Measurements from ENCODE around the gene NPR3. TPM values are rescaled to one million over a fixed set of nuclear protein-coding genes. Genes with fewer than 3 reads are reported as not detected.
A peak's percentile ranks its signal among the peaks of the same experiment; 100 is the strongest.

Gene NPR3
- total and polyA plus RNA-seq, 2 donors: 1.8 to 21.7 TPM

- no peak overlapping the region for H3K4me3 ChIP-seq (ENCODE audit: low read depth, low read length)
- no peak overlapping the region for H3K27ac ChIP-seq (ENCODE audit: low read depth)
- H3K36me3 ChIP-seq (ENCODE audit: insufficient read depth): no peaks in the 10 kb centered on the region
- no peak for DNase-seq (ENCODE audit: extremely low spot score)
- H3K4me1 ChIP-seq (ENCODE audit: insufficient read depth): no peaks in the 10 kb centered on the region
- WGBS: 77% methylated on average over 3 of the region's 3 CpGs
Measured at GRCh38 chr5:32690666-32691065, 20.5 kb upstream of the NPR3 start.

- Histone ChIP-seq H3K4me3 (ENCODE audit: low read depth, low read length) (no peak overlapping the region), H3K27ac (ENCODE audit: low read depth) (no peak overlapping the region), H3K36me3 (ENCODE audit: insufficient read depth) (no peaks in the 10 kb centered on the region), H3K4me1 (ENCODE audit: insufficient read depth) (no peaks in the 10 kb centered on the region)
- DNase-seq (ENCODE audit: extremely low spot score): no peak
- WGBS: 37% methylated on average over 3 of the region's 3 CpGs
Measured at GRCh38 chr5:32692036-32692746, 18.9 kb upstream of the NPR3 start.

DNA sequence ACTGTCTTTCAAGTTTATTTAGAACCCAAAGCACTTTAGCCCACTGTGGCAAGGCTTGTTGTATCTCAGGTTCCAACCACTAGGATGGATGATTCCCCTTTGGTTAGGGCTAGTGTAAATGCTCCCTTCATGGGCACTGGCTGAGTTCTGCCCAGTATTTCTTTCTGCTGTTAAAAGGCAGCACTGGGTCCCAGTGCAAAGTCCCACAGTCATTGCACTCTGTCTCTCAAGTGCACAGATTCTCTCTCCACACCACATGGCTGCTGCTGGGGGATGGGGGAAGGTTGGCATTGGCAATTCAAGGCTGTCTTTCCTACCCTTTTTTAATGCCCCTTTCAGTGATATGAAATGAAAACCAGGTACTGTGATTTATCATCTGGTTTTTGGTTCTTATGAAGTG is 7.2 kb upstream of the NPR3 start:
- Histone ChIP-seq H3K36me3 (ENCODE audit: insufficient read depth) (no peaks in the 10 kb centered on the region), H3K4me3 (ENCODE audit: low read depth, low read length) (no peak overlapping the region), H3K27ac (ENCODE audit: low read depth) (no peak overlapping the region), H3K4me1 (ENCODE audit: insufficient read depth) (no peaks in the 10 kb centered on the region)
- no peak for DNase-seq (ENCODE audit: extremely low spot score)

GRCh38 chr5:32707418-32707997 is 3.6 kb upstream of the NPR3 start:
- WGBS: 37% methylated on average over 2 of the region's 2 CpGs
- Histone ChIP-seq H3K27ac (ENCODE audit: low read depth) (no peak overlapping the region), H3K4me1 (ENCODE audit: insufficient read depth) (no peaks in the 10 kb centered on the region), H3K36me3 (ENCODE audit: insufficient read depth) (no peaks in the 10 kb centered on the region), H3K4me3 (ENCODE audit: low read depth, low read length) (no peak overlapping the region)
- no peak for DNase-seq (ENCODE audit: extremely low spot score)

GRCh38 chr5:32708949-32709348 is 2.2 kb upstream of the NPR3 start:
- Histone ChIP-seq H3K36me3 (ENCODE audit: insufficient read depth) (no peaks in the 10 kb centered on the region), H3K4me3 (ENCODE audit: low read depth, low read length) (no peak overlapping the region), H3K27ac (ENCODE audit: low read depth) (no peak overlapping the region), H3K4me1 (ENCODE audit: insufficient read depth) (no peaks in the 10 kb centered on the region)
- DNase-seq (ENCODE audit: extremely low spot score): no peak
- WGBS: 77% methylated on average over 16 of the region's 16 CpGs

DNA sequence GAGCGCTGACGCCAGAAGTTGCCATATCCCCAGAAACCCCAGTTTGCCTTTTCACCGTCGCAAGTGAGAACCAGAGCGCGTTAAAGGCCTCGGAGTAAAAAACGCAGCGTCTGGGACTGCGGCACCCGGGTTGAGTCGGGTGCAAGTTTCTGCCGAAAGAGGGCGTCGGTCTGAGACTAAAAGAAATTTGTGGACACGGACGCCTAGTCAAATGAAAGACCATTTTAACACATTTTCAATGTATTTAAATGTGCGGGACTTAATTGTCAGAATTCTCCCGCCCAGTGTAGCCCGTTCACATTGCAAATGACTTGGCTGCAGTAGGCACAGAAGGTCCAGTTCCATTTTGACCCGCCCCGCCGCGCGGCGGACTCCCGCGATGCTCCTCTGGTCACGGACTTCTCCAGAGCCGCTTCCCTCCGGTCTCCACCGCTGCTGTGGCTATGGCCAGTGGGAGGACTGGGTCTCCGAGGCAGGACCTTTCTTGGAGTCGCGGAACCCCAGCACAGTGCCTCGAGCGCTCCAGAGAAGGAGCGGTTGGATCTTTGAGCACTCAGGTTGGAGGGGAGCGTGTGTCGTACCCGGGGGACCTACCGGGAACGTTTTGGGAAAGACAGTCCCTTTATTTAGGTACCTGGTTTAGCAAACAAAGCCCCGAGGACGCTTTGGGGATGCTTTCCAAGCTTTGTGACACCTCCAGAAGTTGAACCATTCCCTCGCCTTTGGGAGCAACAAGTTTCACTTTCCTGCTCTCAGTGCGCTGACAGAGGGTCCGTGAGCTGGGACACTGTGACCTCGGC is 1.2 kb upstream of the NPR3 start:
- Histone ChIP-seq H3K4me1 (ENCODE audit: insufficient read depth) (no peaks in the 10 kb centered on the region), H3K4me3 (ENCODE audit: low read depth, low read length) (peak overlapping the region; percentile 64), H3K27ac (ENCODE audit: low read depth) (no peak overlapping the region), H3K36me3 (ENCODE audit: insufficient read depth) (no peaks in the 10 kb centered on the region)
- 2% methylated on average over 49 of the region's 49 CpGs for WGBS
- no peak for DNase-seq (ENCODE audit: extremely low spot score)

- Histone ChIP-seq H3K27ac (ENCODE audit: low read depth) (no peak overlapping the region), H3K4me3 (ENCODE audit: low read depth, low read length) (peak overlapping the region; percentile 64), H3K36me3 (ENCODE audit: insufficient read depth) (no peaks in the 10 kb centered on the region), H3K4me1 (ENCODE audit: insufficient read depth) (no peaks in the 10 kb centered on the region)
- DNase-seq (ENCODE audit: extremely low spot score): no peak
- 1% methylated on average over 10 of the region's 10 CpGs for WGBS
Measured at GRCh38 chr5:32711362-32711680, 200 bp downstream of the NPR3 start.

GRCh38 chr5:32711681-32712480 is 760 bp downstream of the NPR3 start:
- no peaks in the 10 kb centered on the region for H3K4me1 ChIP-seq (ENCODE audit: insufficient read depth)
- under 1% methylated on average over 76 of the region's 76 CpGs for WGBS
- no peak overlapping the region for H3K27ac ChIP-seq (ENCODE audit: low read depth)
- no peak for DNase-seq (ENCODE audit: extremely low spot score)
- H3K4me3 ChIP-seq (ENCODE audit: low read depth, low read length): peak overlapping the region; percentile 36
- H3K36me3 ChIP-seq (ENCODE audit: insufficient read depth): no peaks in the 10 kb centered on the region

DNA sequence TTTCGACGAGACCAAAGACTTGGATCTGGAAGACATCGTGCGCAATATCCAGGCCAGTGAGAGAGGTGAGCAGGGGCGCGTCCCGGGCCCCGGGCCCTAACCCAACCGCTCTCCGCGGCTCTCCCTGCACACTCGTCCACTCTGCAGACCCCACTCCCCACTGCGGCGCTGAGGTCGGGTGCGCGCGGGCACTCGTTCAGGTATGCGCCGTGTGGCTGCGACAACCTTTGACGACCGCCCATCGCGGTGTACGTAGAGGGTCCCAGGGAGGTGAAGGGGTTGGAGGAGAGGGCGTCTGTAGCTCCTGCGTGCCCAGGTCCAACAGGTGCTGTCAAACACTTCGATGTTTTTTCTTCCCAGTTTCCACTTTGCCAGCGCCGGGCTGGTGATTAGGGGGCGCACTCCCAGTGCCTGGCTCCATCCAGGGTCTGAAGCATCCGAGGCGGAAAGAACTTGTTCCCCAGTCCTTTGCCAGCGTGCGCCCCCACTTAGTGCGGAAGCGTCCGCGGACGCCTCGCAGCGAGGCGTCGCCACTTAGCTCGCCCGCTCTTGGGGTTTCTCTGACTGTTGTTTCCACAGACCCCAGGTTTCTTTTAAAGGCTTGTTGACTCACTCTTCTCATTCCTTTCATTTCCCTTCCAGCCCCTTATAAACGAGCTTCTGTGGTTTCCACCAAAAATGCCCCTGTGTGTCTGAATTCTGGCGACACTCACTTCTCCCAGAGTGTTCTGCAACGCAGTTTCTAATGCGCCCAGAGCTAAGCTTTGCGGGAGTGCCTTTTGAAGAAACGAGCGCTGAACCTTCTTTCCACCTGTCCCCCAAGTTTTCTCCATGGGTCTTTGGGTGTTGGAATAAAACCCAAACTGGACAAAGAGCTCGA is 1.6 kb downstream of the NPR3 start:
- no peaks in the 10 kb centered on the region for H3K36me3 ChIP-seq (ENCODE audit: insufficient read depth)
- 7% methylated on average over 56 of the region's 56 CpGs for WGBS
- H3K4me1 ChIP-seq (ENCODE audit: insufficient read depth): no peaks in the 10 kb centered on the region
- no peak for DNase-seq (ENCODE audit: extremely low spot score)
- H3K4me3 ChIP-seq (ENCODE audit: low read depth, low read length): peak overlapping the region; percentile 36
- H3K27ac ChIP-seq (ENCODE audit: low read depth): no peak overlapping the region

- Histone ChIP-seq H3K27ac (ENCODE audit: low read depth) (no peak overlapping the region), H3K36me3 (ENCODE audit: insufficient read depth) (no peaks in the 10 kb centered on the region), H3K4me3 (ENCODE audit: low read depth, low read length) (peak overlapping the region; percentile 36), H3K4me1 (ENCODE audit: insufficient read depth) (no peaks in the 10 kb centered on the region)
- DNase-seq (ENCODE audit: extremely low spot score): no peak
- 8% methylated on average over 30 of the region's 30 CpGs for WGBS
Measured at GRCh38 chr5:32713361-32713769, 2.2 kb downstream of the NPR3 start.

GRCh38 chr5:32713770-32714381 is 2.8 kb downstream of the NPR3 start:
- H3K4me1 ChIP-seq (ENCODE audit: insufficient read depth): no peaks in the 10 kb centered on the region
- H3K36me3 ChIP-seq (ENCODE audit: insufficient read depth): no peaks in the 10 kb centered on the region
- H3K4me3 ChIP-seq (ENCODE audit: low read depth, low read length): no peak overlapping the region
- H3K27ac ChIP-seq (ENCODE audit: low read depth): no peak overlapping the region
- no peak for DNase-seq (ENCODE audit: extremely low spot score)
- WGBS: 14% methylated on average over 37 of the region's 37 CpGs

GRCh38 chr5:32714836-32715235 is 3.7 kb downstream of the NPR3 start:
- Histone ChIP-seq H3K36me3 (ENCODE audit: insufficient read depth) (no peaks in the 10 kb centered on the region), H3K4me3 (ENCODE audit: low read depth, low read length) (no peak overlapping the region), H3K27ac (ENCODE audit: low read depth) (no peak overlapping the region), H3K4me1 (ENCODE audit: insufficient read depth) (no peaks in the 10 kb centered on the region)
- DNase-seq (ENCODE audit: extremely low spot score): no peak
- 61% methylated on average over 4 of the region's 4 CpGs for WGBS

All from urinary bladder (tissue), 4 donors.